ENCODE measurements around the gene VSTM2L.
A peak's percentile ranks its signal among the peaks of the same experiment; 100 is the strongest.

Gene VSTM2L

DNA sequence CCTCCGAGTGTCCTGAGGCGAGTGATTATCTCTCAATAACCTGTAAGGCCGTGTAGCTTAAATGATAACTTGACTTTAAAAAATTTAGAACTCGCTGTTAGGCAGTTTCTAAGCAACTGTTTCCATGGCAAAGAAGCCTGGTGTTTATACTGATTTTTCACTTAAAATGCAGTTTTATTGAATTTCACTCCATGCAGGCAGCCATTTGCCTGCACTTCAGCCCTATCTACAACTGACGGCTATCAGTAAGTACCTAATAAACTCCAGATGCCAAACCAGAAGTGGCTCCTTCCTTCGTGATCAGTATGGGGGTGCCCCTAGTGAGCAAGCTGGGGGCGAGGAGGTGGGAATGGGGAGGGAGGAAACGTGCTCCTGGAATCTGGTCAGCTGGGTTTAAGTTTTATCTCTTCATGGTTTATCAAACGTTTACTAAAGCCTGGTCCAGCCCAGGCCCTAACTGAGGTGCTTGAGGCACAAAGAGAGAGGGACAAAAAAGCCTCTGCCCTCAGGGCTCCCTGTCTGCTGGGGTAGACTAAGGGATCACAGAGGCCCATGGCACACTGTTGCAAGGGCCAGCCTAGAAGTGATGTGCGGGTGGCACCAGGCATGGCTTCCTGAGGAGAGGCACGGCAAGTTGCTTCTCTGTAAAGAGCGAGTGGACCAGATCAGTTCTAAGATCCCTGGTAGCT lies 84.8 kb downstream of the VSTM2L start:
- DNase-seq (ENCODE audit: low read depth in 2 of 2) = no peak

DNA sequence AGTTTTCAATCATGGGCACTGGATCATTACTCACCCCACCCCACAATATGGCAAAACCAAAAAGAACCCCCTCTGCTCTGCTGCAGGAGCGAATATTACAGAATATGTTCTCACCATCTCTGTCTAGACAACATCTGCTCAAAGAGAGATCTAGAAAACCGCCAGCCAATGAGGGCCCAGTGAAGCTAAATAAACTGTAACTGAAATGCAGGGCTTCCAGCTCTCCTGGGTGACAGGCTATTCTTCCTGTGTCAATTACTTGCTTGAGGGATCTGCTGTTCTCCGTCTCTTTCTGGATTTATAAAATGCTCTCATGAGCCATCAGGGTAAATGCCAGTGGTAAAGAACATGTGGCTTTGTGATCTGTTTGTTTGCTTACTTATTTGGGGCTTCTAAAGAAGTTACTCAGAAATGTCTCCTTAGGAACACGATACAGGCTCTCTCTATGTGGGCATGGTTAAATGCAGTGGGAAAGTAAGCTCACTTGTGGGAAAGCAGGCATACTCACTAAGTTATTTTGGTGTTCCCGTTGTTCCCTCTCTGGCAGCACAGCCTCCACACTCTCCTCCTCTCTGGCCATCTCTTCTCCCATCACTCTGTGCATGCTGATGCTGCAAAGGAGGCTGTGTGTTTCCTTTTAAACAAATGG lies 85.5 kb downstream of the VSTM2L start:
- no peak for DNase-seq (ENCODE audit: low read depth in 2 of 2)

DNA sequence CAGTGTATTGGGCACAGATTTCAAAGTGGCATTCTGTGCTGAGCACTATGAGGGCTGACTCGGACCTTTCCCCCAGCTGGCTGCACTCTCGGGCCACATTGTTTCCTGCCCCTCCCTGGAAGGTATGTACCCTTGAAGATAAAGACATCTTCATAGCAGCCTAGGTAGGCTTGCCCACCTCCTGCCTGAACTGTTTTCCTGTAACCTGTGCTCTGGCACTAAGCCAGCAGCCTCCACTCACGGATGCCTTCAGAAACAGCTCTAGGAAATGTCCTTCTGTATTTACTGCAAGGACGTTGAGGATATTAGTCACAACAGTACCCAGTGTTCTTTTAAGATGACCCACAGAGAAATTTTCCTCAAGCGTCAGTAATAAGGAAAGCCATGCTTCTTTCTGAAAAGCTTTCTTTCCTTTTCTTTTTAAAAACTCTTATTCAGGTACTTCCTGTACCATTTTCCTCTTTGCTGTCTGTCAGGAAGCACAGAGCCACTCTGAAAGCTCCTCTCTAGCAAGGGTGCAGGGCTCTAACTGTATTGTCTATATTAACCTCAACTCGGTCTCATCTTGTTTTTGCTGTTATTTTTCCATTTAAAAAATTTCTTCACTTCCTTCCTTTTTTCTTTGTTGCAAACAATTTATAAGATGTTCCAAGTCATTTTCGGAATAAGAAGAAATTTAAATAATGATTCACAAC lies 86.8 kb downstream of the VSTM2L start:
- no peak for DNase-seq (ENCODE audit: low read depth in 2 of 2)

DNA sequence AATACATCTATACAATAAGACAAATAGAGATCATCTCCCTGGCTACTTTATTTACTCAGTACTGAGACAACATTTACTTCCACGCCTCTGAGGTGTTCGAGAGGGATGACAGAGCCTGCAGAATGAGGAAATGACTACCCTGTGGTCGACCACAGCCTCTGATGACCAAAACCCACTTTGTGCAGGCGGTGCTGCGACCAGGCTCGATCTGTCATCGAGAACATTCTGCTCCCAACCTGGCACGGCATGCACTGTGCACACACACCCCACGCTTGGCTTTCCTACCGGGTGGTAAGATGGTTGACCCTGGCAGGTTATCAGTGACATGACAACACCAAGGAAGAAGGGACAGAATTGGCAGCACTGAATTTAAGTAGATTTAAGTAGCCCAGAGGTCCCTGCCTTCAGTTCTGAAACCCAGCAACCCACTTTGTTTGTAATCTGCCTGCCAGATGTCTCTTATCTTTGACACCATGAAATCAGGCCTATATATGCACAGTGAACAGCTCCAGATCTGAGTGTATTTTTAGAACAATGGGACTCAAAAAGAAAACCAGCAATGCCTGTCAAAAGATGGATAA lies 87.7 kb downstream of the VSTM2L start:
- DNase-seq (ENCODE audit: low read depth in 2 of 2) = peak in 1 of 2 experiments; percentile 13

DNA sequence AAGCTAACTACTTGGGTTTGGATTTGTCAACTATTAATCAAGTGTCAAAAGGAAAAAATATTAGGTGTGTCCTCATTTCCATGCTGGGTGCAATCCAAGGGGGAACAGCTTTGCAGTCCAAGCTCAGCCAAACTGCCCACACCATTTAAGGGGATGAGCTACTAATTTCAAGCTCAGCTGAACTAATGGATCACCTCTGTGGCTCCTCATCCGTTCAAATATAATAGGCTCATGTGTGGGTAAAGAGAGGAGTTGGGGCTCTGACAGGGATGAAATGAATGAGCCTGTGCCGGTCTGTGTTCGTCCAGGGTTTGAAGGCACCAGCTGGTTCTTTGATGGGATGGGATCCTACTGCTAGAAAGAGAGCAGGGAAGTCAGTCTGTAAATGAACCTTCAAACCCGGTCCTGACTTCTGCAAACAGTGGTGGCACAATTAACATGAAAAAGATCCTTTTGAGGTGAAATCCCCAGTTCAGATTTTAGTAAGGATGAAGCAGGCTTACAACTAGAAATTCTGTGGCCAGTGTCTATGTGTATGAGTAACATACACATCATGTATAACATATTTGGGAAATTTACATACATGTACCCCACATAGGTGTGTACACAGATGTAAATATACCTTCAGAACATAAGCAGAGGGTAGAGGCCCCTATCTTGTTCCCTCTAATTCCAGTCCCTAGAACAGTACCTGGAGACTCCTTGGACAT lies 88.4 kb downstream of the VSTM2L start:
- no peak for DNase-seq (ENCODE audit: low read depth in 2 of 2)

DNA sequence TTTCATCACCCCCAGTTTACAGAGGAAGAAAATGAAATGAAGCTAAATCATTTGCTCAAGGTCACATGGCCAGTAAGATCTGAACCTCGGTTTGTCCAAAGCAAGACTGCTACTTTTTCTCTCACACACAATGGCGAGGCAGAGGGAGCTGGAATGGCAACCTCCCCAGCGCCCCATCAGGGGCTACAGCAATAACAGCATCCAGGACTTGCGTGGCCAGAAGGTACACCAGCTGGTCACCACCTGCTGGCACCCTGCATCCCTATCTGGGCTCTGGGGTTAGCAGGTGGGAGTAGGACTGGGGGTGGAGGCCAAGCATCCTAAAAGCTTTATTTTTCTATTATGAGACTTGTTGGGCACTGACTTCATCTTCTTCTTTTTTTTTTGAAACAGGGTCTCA lies 89.0 kb downstream of the VSTM2L start:
- DNase-seq (ENCODE audit: low read depth in 2 of 2) = no peak

DNA sequence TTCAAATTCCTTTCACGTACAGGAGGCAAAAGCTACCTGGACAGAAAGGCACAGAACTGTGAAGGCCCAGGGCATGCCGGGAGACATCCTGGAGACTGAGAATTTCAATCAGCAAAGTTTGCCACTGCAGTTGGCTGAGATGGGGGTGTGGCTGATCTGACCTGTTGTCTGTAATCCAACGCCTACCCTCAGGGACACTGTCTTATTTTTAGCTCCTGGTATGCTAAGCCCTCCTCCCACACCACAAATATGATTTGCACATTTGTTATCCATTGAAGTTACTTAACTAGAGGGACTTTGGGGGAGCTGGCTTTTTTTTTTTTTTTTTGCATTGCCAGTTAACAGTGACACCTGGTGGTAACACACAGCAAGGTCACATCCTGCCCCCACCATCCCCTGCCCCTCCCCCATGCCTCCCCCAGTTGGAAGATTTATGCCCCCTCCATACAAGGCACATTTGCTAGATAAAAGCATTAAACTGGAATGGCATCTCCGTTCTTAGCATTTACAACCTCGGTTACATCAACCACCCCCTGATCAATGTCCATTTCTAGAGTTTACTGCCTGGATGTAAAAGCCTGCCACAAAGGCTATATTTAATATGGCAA lies 90.0 kb downstream of the VSTM2L start:
- peak; percentile 83 to 85 for DNase-seq (ENCODE audit: low read depth in 2 of 2)

DNA sequence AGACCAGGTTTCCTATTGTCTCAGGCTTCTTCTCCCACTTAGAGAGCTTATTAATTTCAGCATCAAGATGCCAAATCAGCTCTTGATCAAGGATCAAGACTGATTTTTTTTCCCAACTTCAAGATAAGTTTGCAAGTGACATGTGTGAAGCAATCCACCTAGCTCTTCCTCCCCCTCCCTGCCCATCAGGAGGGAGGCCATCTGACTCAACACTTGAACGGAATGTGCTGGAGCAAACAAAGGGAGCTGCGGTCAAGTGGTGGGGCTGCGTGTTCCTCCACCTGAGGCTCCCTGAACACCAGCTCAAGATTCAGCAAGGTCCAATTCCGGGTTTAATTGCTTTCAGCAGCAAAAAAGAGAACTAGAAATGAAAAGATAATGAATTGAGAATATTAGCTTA lies 91.6 kb downstream of the VSTM2L start:
- no peak for DNase-seq (ENCODE audit: low read depth in 2 of 2)

Measured in fibroblast of skin of left quadriceps (primary cell).